ENCODE data around the gene KBTBD6. TPM values are rescaled to one million over a fixed set of nuclear protein-coding genes. Genes with fewer than 3 reads are reported as not detected.
"Not testable (repeated sequence)": the region's sequence is repeated elsewhere in the genome, so short reads cannot be mapped to it uniquely, and the experiment has no call there.

The KBTBD6 gene
- total and polyA plus RNA-seq, 10 donors = 2.4 to 10.0 (median 5.6) TPM

DNA sequence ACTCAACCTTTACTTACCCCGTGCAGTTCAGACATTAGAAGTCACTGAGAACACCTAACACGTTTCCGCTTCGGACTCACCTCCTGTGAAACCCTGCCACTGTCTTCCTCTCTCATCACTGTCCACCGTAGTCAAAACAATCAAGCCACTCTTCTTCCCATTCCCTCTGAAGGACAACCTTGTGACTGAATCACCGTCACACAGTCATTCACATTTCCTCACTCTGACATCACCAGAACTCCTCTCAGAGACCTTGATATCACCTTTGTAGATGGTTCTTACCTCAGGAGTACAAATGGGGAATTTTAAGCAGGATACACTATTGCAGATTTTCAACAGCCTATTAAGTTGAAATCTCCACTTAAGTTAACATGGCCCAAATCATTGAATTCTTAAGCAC lies 1.3 kb upstream of the KBTBD6 start:
- intact Hi-C loops (cut with DNase I; ENCODE audit: low total_unique reads) = loop anchor here (5.0 kb wide), 1 partner anchor 58 kb away; the partner anchor contains the start of gene KBTBD7
- H3K9me3 ChIP-seq = no peaks in the 10 kb centered on the region
- 88 to 92% (median 90%) methylated on average over 6 of the region's 6 CpGs for WGBS, 5 donors
- H3K27me3 ChIP-seq (replicated peaks in 1 of 7) = no peaks in the 10 kb centered on the region
- DNase-seq = no peak
- peaks cover 19 to 46% (median 37%) of the 10 kb centered on the region in 6 donors for H3K4me1 ChIP-seq
- H3K27ac ChIP-seq = peak overlapping the region in 1 of 8 donors; percentile 91
- H3K4me3 ChIP-seq = peak overlapping the region in 1 of 8 donors; percentile 87
- H3K36me3 ChIP-seq = no peaks in the 10 kb centered on the region
- TF ChIP-seq POLR2AphosphoS5 (IDR thresholded peaks at IDR 0.05) = no peak
- TF ChIP-seq, protein P1, sequence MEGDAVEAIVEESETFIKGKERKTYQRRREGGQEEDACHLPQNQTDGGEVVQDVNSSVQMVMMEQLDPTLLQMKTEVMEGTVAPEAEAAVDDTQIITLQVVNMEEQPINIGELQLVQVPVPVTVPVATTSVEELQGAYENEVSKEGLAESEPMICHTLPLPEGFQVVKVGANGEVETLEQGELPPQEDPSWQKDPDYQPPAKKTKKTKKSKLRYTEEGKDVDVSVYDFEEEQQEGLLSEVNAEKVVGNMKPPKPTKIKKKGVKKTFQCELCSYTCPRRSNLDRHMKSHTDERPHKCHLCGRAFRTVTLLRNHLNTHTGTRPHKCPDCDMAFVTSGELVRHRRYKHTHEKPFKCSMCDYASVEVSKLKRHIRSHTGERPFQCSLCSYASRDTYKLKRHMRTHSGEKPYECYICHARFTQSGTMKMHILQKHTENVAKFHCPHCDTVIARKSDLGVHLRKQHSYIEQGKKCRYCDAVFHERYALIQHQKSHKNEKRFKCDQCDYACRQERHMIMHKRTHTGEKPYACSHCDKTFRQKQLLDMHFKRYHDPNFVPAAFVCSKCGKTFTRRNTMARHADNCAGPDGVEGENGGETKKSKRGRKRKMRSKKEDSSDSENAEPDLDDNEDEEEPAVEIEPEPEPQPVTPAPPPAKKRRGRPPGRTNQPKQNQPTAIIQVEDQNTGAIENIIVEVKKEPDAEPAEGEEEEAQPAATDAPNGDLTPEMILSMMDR (IDR thresholded peaks at IDR 0.05 in 8 of 11, conservative IDR thresholded peaks at IDR 0.05 in 3 of 11) = no peak
- no peak for TF ChIP-seq POLR2A (IDR thresholded peaks at IDR 0.05)

DNA sequence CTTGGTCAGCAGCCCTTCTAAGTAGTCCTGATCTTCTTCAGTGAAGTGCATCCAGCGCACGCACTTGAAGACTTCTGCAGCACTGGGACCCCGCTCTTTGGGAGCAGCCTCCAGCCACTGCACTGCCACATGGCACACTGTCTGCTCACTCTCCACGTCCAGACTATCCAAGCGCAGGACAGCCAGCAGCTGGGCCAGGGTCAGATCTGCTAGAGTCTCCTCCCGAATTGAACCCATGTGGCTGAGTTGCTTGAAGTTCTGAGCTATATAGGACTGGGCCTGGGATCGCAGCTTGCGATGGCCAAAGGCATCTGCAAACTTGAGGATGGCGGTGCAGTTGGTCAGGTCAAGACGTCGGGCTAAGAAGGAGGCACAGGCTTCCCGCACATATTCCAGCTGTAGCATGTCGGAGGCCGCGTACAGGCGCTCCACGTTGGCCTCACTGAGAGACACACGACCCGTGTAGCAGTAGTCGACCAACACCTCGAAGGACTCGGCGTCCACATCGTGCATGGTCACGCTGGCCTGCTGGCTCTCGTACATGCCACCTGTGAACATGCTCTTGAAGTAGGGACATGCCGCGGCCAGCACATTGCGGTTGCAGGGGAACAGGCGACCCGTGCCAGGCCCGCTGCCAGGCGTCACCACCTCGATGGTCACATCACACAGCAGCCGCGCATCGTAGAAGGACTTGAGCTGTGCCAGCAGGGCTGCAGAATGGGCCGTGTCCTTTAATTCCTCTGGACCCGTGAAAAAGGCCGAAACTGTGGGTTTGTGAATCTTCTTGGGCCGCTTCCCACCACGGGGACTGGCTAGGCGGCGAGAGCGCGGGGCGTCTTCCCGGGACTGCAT lies 716 bp downstream of the KBTBD6 start:
- 28 to 54% (median 36%) methylated on average over 34 to 48 of the region's 48 CpGs for WGBS, 5 donors
- H3K9me3 ChIP-seq; H3K27me3 ChIP-seq (replicated peaks in 1 of 7); H3K36me3 ChIP-seq: not testable (repeated sequence)
- Histone ChIP-seq H3K4me1 (peaks cover 19 to 62% (median 51%) of the 10 kb centered on the region in 6 donors), H3K4me3 (peak overlapping the region; percentile 69 to 94 (median 80)), H3K27ac (peak overlapping the region; percentile 73 to 91 (median 87))
- intact Hi-C loops (cut with DNase I; ENCODE audit: low total_unique reads) = loop anchor here (5.0 kb wide), 1 partner anchor 60 kb away; the partner anchor contains the start of gene KBTBD7
- peak; percentile 77 for DNase-seq

DNA sequence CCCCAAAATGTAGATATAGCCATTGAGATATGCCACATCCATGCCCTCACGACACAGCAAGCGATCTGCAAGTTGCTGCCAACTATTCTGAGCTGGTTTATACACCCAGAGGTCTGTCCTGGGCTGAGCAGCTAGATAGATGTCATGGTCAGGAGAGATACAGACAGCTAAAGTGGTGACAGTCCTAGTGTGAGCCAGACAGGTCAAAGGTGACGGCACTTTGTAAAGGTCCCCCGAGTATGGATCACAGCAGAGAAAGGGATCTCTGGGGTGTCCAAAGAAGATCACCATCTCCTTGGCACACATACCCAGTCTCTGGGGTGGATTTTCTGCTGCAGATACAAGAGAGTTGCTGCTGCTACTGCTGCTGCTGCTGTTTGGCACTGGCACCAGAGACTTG lies 1.4 kb downstream of the KBTBD6 start:
- H3K4me3 ChIP-seq = peak overlapping the region in 3 of 8 donors; percentile 4 to 87 (median 16)

DNA sequence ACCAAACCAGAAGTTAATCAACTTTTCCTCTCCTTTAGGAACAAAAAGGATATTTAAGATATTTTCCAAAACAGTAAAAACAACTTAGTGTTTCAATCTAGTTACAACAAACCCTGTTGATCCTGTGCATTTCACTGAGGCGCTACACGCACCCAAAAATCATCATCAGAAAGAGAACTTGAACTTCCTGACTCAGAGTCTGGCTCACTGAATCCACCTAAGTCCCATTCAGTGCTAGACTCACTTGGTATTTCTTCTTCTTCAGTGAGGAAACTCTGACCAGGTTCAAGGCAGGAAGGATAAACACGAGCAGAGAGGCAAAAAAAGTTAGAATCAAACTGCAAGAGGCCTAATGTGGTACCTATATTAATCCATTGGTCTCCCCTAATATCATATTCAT lies 2.2 kb downstream of the KBTBD6 start:
- intact Hi-C loops (cut with DNase I; ENCODE audit: low total_unique reads) = loop anchor here (5.0 kb wide), 1 partner anchor 62 kb away; the partner anchor contains the start of gene KBTBD7
- Histone ChIP-seq H3K27me3 (replicated peaks in 1 of 7) (no peaks in the 10 kb centered on the region), H3K9me3 (no peaks in the 10 kb centered on the region), H3K4me1 (peaks cover 19 to 62% (median 51%) of the 10 kb centered on the region in 6 donors), H3K27ac (peak overlapping the region in 2 of 8 donors; percentile 45 to 91), H3K36me3 (peaks cover 0 to 11% (median 3%) of the 10 kb centered on the region in 6 donors), H3K4me3 (peak overlapping the region in 3 of 8 donors; percentile 4 to 87 (median 16))
- no peak for DNase-seq
- 50 to 63% (median 57%) methylated on average over 3 of the region's 3 CpGs for WGBS, 5 donors
- TF ChIP-seq, protein P1 (IDR thresholded peaks at IDR 0.05 in 8 of 11, conservative IDR thresholded peaks at IDR 0.05 in 3 of 11) = no peak
- TF ChIP-seq POLR2A (IDR thresholded peaks at IDR 0.05) = no peak
- no peak for TF ChIP-seq POLR2AphosphoS5 (IDR thresholded peaks at IDR 0.05)

More for the DNA sequence above, 1.4 kb downstream of the KBTBD6 start:
- WGBS, 5 donors = 89 to 94% (median 93%) methylated on average over 4 of the region's 4 CpGs
- peak overlapping the region in 2 of 8 donors; percentile 45 to 91 for H3K27ac ChIP-seq
- not testable (repeated sequence) for DNase-seq; H3K9me3 ChIP-seq; H3K36me3 ChIP-seq; H3K27me3 ChIP-seq (replicated peaks in 1 of 7)
- intact Hi-C loops (cut with DNase I; ENCODE audit: low total_unique reads) = loop anchor here (5.0 kb wide), 1 partner anchor 61 kb away; the partner anchor contains the start of gene KBTBD7
- H3K4me1 ChIP-seq = peaks cover 19 to 62% (median 51%) of the 10 kb centered on the region in 6 donors

DNA sequence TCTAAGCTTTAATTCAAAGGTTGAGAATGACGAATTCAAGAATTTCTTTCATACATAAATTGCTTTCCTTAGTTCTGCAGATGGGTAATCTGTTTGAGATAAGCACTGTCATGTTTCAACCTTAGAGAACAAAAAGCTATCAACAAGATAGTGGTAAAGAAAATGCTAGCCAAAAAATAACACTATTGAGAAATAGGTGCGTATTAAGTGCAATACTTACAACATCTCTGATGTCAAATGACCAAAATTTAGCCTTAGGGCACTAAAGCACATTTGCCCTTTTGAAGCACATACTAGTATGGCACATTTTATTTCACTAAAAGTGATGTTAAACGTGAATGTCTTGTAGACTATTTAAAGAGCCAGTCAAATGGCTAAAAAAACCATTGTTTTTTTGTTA lies 4.9 kb downstream of the KBTBD6 start:
- peaks cover 0 to 11% (median 3%) of the 10 kb centered on the region in 6 donors for H3K36me3 ChIP-seq
- TF ChIP-seq, protein P1 (IDR thresholded peaks at IDR 0.05 in 8 of 11, conservative IDR thresholded peaks at IDR 0.05 in 3 of 11) = no peak
- TF ChIP-seq POLR2A (IDR thresholded peaks at IDR 0.05) (no peak), POLR2AphosphoS5 (IDR thresholded peaks at IDR 0.05) (no peak)
- no peaks in the 10 kb centered on the region for H3K9me3 ChIP-seq
- H3K4me3 ChIP-seq = no peak overlapping the region
- DNase-seq = no peak
- whole genome bisulfite sequencing, 5 donors = 72 to 88% (median 84%) methylated on average over 3 of the region's 3 CpGs
- no peak overlapping the region for H3K27ac ChIP-seq
- peaks cover 19 to 50% (median 41%) of the 10 kb centered on the region in 6 donors for H3K4me1 ChIP-seq
- H3K27me3 ChIP-seq (replicated peaks in 1 of 7) = no peaks in the 10 kb centered on the region
- intact Hi-C loops (cut with DNase I; ENCODE audit: low total_unique reads) = loop anchor here (10.0 kb wide), 1 partner anchor 53 kb away; no protein-coding TSS in a partner anchor

Measured in spleen (tissue), 11 donors.